Activated CD8-positive, alpha-beta T cell treated with anti-CD3 and anti-CD28 coated beads for 36 hours (primary cell): Measurements from ENCODE around the gene SLU7. TPM values are rescaled to one million over a fixed set of nuclear protein-coding genes. Genes with fewer than 3 reads are reported as not detected.

Experiments
- ATAC-seq: fragments of 200-7000 bp; cut with Tn5 transposase; one replicate; pipeline ENCODE4 v1.10.0; 2021; ENCODE audit warnings: mild to moderate bottlenecking, moderate library complexity
- CTCF ChIA-PET: fragments of 350-600 bp; sonication (Branson Sonifier 250); formaldehyde crosslinking; loops from one replicate; lab custom pipeline; 2021; ENCODE audit warnings: antibody characterized with exemption; lab: Charles Lee
- POLR2A ChIA-PET: fragments of 350-600 bp; sonication (Branson Sonifier 250); formaldehyde crosslinking; loops from one replicate; lab custom pipeline; 2021; ENCODE audit warnings: antibody characterized with exemption; lab: Charles Lee
- DNase-seq: peaks from one replicate; pipeline ENCODE4 v3.0.0-alpha.2; 2020
- H3K27ac Mint-ChIP-seq: one replicate; pipeline ENCODE4 v1.8.0; 2021; ENCODE audit warnings: mild to moderate bottlenecking, mixed read lengths
- H3K27me3 Mint-ChIP-seq: one replicate; pipeline ENCODE4 v1.8.0; 2021; ENCODE audit warnings: mixed read lengths
- H3K36me3 Mint-ChIP-seq: one replicate; pipeline ENCODE4 v1.8.0; 2021; ENCODE audit warnings: low read depth, mixed read lengths
- H3K4me1 Mint-ChIP-seq: one replicate; pipeline ENCODE4 v1.8.0; 2021; ENCODE audit warnings: low read depth, mixed read lengths
- H3K4me3 Mint-ChIP-seq: one replicate; pipeline ENCODE4 v1.8.0; 2021; ENCODE audit warnings: mild to moderate bottlenecking, moderate library complexity, mixed read lengths
- H3K9me3 Mint-ChIP-seq: one replicate; pipeline ENCODE4 v1.8.0; 2021; ENCODE audit warnings: mixed read lengths
- intact Hi-C: fragments of 100-400 bp; cut with micrococcal nuclease; formaldehyde crosslinking; loops from one replicate; pipeline ENCODE4 v1.10.0; 2022
- total RNA-seq, 2 experiments: library from RNA; stranded (reverse); gene quantifications; one replicate each; pipeline ENCODE4 v1.2.3, GENCODE V29; 2021
- TF ChIP-seq, protein P1 (sequence below): fragments of 200-600 bp; IDR thresholded peaks from one replicate; pipeline ENCODE4 v1.8.0; 2022; ENCODE audit warnings: antibody characterized with exemption, mild to moderate bottlenecking

Gene SLU7
- total RNA-seq, 2 experiments from 2014 or later = 38.4 to 40.9 TPM

DNA sequence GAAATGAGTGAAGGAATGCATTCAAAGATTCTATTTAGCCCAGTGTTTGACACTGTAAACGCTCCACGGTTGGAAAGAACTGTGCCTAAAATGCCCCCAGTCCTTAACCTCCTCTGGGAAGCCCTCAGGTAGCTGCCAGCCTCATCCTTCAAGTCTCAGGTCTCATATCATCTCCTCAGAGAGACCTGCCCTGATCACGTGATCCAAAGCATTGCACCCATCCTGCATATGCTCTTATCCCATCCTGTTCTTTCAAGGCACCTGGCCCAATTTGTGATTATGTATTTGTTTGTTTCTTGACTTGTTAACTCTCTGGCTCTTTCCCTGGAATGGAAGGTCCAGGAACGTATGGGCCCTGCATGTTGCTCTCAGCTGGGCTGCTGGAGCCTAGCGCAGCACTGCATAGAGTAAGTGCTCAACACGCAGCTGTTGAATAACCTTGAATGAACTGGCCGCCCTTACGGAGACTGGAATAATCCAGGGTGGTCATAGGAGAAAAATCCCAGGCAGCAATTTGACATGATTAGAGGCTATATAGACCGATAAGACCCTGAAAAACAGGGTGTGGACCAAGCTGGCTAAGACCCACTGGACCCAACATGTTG, 57.2 kb downstream of the SLU7 start:
- H3K27me3 Mint-ChIP-seq = peaks cover 8% of the 10 kb centered on the region
- intact Hi-C loops = no loop called here
- TF ChIP-seq, protein P1, sequence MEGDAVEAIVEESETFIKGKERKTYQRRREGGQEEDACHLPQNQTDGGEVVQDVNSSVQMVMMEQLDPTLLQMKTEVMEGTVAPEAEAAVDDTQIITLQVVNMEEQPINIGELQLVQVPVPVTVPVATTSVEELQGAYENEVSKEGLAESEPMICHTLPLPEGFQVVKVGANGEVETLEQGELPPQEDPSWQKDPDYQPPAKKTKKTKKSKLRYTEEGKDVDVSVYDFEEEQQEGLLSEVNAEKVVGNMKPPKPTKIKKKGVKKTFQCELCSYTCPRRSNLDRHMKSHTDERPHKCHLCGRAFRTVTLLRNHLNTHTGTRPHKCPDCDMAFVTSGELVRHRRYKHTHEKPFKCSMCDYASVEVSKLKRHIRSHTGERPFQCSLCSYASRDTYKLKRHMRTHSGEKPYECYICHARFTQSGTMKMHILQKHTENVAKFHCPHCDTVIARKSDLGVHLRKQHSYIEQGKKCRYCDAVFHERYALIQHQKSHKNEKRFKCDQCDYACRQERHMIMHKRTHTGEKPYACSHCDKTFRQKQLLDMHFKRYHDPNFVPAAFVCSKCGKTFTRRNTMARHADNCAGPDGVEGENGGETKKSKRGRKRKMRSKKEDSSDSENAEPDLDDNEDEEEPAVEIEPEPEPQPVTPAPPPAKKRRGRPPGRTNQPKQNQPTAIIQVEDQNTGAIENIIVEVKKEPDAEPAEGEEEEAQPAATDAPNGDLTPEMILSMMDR = no peak
- no peaks in the 10 kb centered on the region for H3K4me1 Mint-ChIP-seq
- no peak overlapping the region for H3K27ac Mint-ChIP-seq
- ATAC-seq = no peak
- ChIA-PET POLR2A (no interaction called here), CTCF (no interaction called here)
- no peak for DNase-seq
- no peaks in the 10 kb centered on the region for H3K9me3 Mint-ChIP-seq
- H3K4me3 Mint-ChIP-seq = no peak overlapping the region
- H3K36me3 Mint-ChIP-seq = no peaks in the 10 kb centered on the region

- intact Hi-C loops = no loop called here
- ChIA-PET POLR2A (no interaction called here), CTCF (interaction anchor here (1.6 to 2.7 kb wide), 2 partner anchors 15 to 16 kb away, joined by 3 to 12 read pairs; no protein-coding TSS in a partner anchor)
- H3K9me3 Mint-ChIP-seq = no peaks in the 10 kb centered on the region
- ATAC-seq = no peak
- H3K4me1 Mint-ChIP-seq = no peaks in the 10 kb centered on the region
- TF ChIP-seq, protein P1 = no peak
- no peaks in the 10 kb centered on the region for H3K36me3 Mint-ChIP-seq
- H3K4me3 Mint-ChIP-seq = no peak overlapping the region
- peaks cover 3% of the 10 kb centered on the region for H3K27me3 Mint-ChIP-seq
- no peak for DNase-seq
- no peak overlapping the region for H3K27ac Mint-ChIP-seq
Observed at GRCh38 chr5:160360310-160360709, 58.6 kb downstream of the SLU7 start.

DNA sequence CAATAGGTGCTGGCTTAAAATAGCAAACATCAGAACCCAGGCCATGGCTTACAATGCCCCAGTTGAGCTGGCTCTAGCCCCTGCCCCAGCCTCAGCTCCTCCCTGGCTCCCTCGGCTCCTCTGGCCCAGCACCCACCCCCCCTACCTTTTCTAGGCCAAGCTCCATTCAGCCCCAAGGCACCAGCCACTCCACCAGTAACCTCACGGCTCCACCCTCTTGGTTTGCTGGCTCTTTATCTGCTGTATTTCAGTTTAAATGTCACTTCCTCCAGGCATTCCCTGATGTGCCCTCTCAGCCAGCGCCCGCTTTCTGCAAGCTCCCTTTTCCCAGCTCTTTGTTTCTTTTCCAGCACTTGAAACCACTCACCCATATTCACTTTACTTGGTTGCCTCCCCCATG, 59.1 kb downstream of the SLU7 start:
- peaks cover under 1% of the 10 kb centered on the region for H3K27me3 Mint-ChIP-seq
- ChIA-PET CTCF (interaction anchor here (1.6 to 2.7 kb wide), 2 partner anchors 14 to 16 kb away, joined by 3 to 12 read pairs; no protein-coding TSS in a partner anchor), POLR2A (no interaction called here)
- no peak overlapping the region for H3K27ac Mint-ChIP-seq
- DNase-seq (no peak), ATAC-seq (no peak)
- H3K9me3 Mint-ChIP-seq = no peaks in the 10 kb centered on the region
- H3K4me3 Mint-ChIP-seq = no peak overlapping the region
- H3K36me3 Mint-ChIP-seq = no peaks in the 10 kb centered on the region
- TF ChIP-seq, protein P1 = no peak
- H3K4me1 Mint-ChIP-seq = no peaks in the 10 kb centered on the region
- intact Hi-C loops = no loop called here

- ChIA-PET POLR2A (no interaction called here), CTCF (interaction anchor here (1.6 to 2.7 kb wide), 2 partner anchors 14 to 17 kb away, joined by 3 to 12 read pairs; no protein-coding TSS in a partner anchor)
- no peak for DNase-seq
- no peak overlapping the region for H3K27ac Mint-ChIP-seq
- intact Hi-C loops = no loop called here
- no peaks in the 10 kb centered on the region for H3K27me3 Mint-ChIP-seq
- H3K36me3 Mint-ChIP-seq = no peaks in the 10 kb centered on the region
- no peaks in the 10 kb centered on the region for H3K4me1 Mint-ChIP-seq
- TF ChIP-seq, protein P1 = no peak
- no peaks in the 10 kb centered on the region for H3K9me3 Mint-ChIP-seq
- ATAC-seq = no peak
- no peak overlapping the region for H3K4me3 Mint-ChIP-seq
Observed at GRCh38 chr5:160359242-160359641, 59.6 kb downstream of the SLU7 start.

DNA sequence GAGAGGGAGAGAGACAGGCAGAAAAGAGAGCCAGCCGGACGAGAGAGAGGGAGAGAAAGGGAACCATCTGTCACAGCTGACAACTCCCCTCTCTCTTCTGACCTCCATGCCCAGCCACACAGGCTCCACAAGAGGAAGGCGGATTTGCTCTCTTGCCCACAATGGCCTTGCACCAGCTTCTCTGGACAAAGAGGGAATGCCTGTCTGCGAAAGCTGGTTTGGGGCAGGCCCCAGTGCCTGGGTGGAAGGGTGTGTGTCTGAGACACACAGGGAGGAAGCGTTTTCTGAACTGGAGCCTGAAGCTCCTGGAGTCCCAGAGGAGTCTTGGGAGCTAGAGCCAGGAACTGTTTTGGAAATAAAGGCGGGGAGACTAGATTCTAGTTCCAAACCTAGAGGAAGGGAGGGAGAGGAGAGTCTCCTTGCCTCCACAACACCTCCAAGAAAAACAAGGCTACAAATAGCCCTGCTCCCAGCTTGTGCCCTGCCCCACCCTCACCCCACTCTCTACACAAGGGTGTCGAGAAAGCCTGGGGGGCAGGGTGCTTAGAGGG, 60.9 kb downstream of the SLU7 start:
- intact Hi-C loops = no loop called here
- no peaks in the 10 kb centered on the region for H3K9me3 Mint-ChIP-seq
- H3K36me3 Mint-ChIP-seq = no peaks in the 10 kb centered on the region
- H3K4me3 Mint-ChIP-seq = no peak overlapping the region
- H3K27ac Mint-ChIP-seq = no peak overlapping the region
- no peaks in the 10 kb centered on the region for H3K27me3 Mint-ChIP-seq
- DNase-seq (no peak), ATAC-seq (no peak)
- CTCF ChIA-PET = interaction anchor here (1.3 to 2.7 kb wide), 2 partner anchors 12 to 19 kb away, joined by 3 to 12 read pairs; no protein-coding TSS in a partner anchor
- POLR2A ChIA-PET = no interaction called here
- TF ChIP-seq, protein P1 = no peak
- no peaks in the 10 kb centered on the region for H3K4me1 Mint-ChIP-seq
